ENCODE results near the gene C1QTNF6.
A peak's percentile ranks its signal among the peaks of the same experiment; 100 is the strongest.

The C1QTNF6 gene

DNA sequence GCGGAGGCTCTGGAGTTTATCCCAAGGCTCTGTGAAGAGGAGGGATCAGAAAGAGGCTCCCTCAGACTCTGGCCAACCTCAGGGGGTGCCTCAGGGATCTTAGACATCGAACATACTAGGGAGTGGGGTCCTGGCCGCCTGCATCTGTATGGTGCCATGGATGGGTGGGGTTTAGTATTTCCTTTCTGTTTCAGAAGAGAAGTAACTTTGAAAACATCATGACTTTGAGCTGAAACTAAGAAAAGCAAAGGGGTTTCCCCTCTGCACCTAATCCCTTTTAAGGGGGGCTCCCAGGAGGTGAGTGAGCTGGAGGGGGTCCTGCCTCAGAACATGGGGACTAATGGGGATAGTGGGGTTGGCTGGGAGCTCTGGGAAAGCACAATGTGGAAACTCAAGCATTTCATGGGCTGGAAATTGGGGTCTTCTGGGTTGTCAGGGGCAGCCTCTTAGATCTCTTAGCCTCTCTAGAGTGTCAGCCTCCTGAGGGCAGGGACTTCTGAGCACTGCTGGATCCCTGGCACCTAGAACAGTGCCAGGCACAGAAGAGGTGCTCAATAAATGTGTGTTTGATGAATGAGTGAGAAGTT lies 36.0 kb upstream of the C1QTNF6 start:
- no peak for DNase-seq

DNA sequence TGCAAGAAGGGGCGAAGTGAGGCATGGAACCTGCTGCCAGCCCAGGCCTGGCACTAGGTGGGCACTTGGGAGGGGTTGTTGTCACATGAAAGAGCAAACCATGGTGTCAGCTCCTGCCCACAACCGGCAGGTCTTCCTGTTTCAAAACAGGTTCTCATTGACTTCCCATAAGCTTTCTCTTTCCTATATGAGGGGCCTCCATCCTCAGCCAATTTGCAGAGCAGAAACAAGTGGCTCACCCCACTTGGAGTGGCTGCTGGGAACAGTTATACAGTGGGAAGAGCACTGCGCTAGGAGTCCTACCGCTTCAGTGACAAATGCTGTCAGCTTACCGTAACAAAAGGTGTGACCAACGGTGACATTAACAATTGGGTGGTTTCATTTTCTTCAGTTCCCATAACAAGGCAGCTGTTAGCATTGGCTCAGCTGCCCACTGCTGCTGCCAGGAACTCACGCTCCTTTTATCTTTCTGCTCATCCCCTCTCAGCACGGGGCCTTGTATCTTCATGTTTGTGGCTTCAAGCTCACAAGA lies 34.5 kb upstream of the C1QTNF6 start:
- DNase-seq = peak; percentile 32

DNA sequence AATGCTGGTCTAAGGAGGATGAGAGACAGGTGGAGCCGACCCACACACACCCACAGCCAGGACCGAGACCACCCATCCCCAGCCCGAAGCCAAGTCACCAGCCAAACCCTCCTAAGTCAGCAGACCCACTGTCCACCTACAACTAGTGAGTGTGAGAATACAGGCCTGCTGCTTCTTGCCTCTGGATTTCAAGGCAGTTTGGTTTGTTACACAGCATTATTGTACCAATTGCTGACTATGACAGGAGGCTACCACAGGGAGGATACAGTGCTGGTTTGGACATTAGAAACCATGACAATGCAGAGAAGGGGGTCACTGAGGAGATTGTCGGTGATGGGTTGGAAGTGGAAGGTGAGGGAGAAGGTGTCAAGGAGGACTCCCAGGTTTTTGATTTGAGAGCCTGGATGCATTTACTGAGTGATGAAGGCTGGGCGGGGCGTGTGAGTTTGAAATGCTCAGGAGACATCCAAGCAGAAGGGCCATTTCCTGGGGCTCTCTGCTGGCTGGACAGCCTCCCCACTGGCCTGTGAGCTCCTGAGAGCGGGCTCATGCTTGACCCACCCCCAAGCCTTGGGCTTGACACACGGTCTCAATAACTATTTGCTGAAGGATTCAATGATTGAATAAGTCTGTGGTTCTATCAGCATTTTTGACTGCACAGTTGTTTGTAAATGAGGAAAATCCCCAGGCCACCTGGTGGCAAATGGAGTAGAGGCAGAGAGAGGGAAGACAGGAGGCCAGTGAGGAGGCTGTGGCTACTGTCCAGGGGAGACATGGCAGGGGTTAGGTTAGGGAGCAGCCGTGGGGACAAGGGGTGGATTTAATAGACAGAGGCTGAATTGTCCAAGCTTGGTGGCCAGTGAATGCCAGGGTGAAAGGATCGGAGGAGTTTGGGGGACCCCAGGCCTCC lies 33.6 kb upstream of the C1QTNF6 start:
- no peak for DNase-seq

DNA sequence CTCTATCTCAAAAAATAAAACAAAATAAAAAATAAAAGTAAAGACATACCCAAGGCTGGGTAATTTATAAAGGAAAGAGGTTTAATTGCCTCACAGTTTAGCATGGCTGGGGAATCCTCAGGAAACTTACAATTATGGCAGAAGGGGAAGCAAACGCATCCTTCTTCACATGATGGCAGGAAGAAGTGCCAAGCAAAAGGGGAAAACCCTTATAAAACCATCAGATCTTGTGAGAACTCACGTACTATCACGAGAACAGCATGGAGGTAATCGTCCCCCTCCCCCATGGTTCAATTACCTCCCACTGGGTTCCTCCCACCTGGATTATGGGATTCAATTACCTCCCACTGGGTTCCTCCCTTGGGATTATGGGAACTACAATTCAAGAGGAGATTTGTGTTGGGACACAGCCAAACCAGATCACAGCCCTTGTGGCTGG lies 32.5 kb upstream of the C1QTNF6 start:
- no peak for DNase-seq

DNA sequence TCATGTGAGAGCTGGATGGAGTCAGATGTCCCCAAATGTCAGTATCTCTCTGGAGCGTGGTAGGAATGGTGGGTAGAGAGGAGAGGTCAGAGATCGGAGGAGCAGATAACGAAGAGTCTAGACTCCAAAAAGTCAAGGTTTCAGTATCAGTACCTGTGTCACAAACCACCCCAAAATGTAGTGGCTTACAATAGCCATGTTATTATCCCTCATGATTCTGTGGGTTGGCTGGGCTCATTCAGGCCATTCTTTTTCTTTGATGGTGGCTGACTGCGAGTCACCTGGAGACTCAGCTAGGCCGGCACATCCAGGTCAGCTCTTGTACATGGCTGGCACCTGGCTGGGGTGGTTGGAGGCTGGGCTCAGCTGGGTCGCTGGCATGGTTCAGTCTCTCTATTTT lies 31.5 kb upstream of the C1QTNF6 start:
- no peak for DNase-seq

DNA sequence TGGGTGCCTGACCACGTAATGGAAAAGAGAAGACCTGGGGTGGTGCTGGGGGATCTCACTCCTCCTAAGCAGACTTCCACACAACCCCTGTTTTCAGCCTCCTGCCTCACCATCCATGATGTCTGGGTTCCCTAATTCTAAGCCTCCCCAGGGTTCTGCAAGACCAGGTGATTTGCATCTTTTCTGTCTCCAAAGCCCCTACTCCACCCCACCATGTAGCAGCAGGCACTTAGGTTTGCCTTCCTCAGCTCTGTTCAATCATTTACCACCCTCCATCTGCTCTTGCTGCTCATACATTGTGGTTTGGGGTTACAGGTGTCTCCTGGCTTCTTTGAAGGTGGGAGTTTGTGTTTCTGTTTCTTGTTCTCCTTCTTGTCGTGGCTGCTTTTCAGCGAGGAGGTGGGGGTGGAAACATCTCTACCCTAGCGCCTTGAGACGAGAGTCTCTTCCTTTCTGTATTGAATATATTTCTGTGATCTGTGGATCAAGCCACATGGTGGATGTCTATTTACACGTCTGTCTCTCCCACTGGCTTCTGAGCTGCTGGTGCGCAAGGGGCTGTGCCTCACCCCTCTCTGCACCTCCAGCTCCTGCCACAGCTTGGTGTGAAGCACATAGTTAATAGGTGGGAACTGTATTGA lies 30.8 kb upstream of the C1QTNF6 start:
- peak; percentile 76 for DNase-seq

DNA sequence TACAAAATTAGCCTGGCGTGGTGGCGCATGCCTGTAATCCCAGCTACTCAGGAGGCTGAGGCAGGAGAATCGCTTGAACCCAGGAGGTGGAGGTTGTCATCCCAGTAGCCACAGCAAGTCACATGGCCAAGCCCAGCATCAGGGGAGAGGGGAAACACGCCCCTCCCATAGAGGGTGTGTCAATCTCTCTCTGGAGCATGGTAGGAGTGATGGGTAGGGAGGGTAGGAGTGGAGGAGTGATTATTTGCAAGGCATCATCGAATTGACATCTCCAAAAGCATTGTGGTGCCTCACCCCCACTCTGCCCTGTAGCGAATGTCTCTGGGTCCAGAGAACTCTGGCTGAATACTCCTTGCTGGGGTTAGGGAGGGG lies 30.3 kb upstream of the C1QTNF6 start:
- DNase-seq = no peak

DNA sequence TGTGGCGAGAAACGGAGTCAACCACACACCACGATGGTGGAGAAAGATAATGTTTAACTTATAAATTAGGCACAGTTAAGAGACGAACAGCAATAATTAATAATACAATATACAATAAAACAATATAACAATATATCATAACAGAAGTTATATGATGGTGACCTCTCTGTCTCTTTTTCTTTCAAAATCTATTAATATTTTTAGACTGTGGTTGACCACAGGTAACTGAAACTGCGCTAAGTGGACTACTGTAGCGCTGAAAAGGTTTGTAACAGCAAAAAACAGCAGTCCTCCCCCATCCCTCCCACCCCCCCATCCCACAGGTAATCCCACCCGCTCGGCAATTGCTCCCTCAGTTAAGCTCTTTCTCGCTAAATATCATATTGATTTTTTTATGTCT lies 27.8 kb upstream of the C1QTNF6 start:
- no peak for DNase-seq

DNA sequence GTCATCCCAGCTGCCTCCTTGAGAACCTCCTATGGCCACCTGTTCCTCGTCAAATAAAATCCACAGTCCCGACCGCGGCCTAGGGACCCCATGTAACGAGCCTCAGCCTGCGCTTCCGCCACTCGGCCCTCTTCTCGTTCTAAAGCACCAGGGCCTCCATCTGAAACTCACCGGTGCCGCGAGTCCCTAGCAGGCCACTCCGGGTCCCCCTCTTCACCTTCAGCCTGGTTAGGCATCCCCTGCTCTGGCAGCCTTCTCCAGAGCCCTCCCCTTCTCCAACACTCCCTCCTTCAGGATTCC lies 26.6 kb upstream of the C1QTNF6 start:
- no peak for DNase-seq

DNA sequence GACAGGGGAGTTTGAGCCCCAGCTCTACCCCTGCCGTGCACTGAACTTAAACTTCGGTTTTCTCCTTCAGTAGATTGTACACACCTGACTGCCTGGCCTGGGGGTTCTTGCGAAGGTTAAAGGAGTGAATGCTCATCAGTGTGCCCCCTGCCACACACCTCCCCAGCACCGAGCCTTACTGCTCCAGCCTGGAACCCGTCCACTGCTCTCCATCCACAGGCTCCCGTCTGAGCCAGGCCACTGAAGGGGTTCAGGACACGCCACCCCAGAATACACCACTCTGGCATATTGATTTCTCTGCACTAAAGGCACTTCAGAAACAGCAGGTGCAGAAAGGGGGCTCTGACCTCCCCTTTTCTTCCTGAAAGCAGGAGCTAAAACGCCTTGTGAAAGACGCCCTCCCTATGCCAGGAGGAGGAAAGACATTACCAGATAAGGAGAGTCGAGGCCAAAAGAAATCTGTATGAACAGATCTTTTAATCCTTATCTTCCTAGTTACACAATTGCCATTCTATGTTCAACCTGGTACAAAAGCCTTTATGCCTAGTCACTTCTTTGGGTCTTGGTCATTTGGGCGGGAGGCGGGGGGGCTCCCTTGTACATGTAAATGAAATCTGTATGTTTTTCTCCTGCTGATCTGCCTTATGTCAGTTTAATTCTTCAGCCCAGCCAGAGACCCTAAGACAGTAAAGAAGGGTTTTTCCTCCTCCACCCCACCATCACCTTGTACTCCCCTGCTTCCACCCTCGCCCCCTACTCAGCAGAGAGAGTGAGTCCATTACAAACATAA lies 26.1 kb upstream of the C1QTNF6 start:
- no peak for DNase-seq

DNA sequence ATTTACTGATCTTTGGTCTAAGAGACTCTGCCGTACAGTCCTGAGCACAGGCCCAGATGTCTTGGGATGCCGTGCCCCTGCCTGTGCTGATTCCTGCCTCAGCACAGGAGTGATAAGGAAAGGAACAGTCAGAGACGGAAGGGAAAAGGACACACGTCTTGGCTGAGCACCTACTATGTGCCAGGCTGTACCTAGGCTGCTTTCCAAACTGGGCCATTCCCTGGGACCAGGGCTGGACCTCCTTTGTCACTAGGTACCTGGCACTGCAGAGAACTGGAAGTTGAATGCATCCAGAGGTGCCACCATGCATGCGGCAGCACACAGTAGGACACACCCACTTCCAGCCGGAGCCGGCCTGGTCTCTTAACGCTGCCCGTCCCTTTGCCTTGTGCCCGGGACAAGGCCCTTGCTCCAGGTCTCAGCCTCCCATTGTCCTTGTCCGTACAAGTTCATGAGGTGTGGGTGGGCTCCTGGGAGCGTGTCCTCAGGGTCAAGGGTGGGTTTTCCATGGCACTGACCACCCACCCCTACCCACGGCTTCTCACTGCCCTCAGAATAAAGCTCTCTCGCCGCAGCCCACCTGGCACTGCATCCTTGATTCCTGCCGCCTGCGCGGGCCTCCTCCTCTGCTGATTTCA lies 25.3 kb upstream of the C1QTNF6 start:
- no peak for DNase-seq

DNA sequence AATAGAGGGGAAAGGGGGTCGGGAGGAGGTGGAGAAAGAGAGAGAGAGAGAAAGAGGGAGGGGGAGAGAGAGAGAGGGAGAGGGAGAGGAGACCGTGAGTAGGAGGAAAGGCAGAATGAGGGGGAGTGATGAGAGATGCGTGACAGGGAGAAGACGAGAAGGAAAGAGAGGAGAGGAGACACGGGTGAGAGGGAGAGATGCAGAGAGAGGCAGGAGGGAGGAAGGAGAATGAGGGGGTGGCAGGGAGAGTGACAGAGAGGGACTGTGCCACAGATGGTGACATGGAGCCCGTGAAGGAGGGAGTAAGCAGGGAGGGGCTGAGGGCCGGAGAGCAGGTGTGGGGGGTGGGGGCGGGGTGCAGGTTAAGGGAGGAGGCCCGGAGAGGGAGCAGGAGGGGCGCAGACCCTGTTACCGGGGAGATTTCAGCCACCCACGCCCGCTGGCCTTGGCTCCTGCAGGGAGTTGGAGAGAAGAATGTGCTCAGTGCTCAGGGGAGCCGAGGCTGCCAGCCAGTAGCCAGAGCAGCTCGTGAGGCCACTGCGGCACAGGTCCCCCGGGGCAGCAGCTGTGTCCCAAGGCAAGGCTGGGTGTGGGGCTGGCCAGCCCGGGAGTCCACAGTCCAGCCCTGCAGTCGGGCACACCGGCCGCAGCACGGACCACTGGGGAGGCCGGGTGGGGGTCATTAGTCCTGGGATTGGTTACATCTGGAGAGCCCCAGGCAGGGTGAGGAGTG lies 24.3 kb upstream of the C1QTNF6 start, which contains the start of gene SSTR3:
SSTR3 (minus strand) TSS at position 304 of the 733 bp plus-strand sequence. CDS start 4,674 bp downstream, outside the sequence.
- no peak for DNase-seq

DNA sequence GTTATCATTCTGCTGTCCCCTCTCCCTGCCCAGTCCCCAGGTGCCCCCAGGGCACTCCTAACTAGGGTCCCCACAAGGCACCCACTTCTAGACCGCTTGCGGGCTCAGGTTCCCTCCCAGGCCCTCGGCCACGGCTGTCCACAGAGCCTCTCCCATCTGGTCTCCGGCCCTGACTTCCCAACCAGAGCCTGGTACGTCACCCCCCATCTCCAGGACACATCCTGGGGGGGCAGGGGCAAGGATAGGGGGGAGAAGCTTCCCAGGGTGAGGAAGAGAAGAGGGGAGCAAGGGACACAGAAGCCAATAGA lies 23.8 kb upstream of the C1QTNF6 start:
- DNase-seq = no peak

DNA sequence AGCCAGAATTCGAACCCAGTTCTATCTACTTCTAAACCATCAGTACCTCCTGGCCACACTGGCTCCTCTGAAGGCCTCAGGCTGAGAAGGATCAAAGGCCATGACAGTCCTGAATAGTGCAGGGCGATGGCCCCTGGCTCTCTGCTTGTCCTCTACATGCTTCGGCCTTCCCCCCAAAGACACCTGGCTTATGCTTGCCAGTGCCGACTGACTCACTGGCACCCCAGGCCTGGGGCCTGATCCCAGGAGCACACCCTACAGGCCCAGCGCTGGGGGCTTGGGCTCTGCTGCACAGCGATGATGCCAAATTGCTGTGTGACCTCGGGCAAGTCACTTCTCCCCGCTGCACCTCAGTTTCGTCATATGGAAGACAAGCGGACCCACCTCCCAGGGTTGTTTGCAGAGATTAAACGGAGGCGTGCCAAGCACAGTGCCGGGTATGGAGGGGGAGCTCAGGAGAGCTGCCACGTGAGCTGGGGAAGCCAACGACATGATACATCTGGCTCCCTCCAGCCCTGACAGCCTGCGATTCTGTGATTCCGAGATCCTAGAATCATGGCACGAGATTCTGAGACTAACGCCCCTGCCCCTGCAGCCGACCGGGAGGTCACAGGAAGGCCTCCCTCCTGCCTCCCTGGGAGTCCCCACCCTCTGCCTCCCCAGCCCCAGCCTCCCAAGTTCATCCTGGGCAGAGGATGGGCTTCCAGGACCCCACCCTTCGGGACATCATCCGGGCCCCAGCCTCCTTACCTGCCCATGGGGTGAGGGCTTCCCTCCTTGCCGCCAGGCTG lies 23.2 kb upstream of the C1QTNF6 start:
- no peak for DNase-seq

DNA sequence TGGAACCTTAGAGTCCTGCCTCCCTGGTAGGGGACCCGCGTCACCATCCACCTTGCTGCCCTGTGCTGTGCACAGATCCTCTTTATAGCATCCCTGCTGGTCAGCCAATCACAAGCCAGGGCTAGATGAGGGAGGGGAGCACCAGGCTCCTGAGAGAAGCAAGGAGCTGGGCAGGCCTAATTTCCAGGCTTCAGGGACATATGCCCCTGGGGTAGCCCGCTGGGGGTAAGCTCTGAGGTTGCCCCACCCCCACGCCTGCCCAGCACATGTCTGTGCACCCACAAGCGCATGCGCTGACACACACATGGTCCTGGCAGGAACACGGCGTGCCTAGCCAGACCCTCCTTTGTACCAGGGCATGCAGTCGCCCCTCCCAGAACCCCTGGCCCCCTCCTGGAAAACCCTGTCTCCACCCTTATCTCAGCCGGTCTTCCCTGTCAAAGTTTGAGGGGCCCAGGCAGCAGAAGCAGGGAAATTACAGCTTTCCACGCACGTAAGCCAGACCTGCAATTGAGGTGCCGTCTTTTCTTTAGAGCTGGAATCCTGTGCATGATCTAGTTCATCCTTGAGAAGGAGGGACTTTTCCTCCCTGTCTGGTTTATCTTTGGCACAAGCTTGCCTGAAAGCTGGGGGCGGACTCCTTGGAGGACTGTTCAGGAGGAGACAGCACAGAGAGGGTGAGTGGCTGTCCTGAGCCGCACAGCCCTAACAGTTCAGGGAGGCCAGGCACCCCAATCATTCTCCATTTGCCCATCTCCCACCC lies 22.2 kb upstream of the C1QTNF6 start:
- DNase-seq = no peak

DNA sequence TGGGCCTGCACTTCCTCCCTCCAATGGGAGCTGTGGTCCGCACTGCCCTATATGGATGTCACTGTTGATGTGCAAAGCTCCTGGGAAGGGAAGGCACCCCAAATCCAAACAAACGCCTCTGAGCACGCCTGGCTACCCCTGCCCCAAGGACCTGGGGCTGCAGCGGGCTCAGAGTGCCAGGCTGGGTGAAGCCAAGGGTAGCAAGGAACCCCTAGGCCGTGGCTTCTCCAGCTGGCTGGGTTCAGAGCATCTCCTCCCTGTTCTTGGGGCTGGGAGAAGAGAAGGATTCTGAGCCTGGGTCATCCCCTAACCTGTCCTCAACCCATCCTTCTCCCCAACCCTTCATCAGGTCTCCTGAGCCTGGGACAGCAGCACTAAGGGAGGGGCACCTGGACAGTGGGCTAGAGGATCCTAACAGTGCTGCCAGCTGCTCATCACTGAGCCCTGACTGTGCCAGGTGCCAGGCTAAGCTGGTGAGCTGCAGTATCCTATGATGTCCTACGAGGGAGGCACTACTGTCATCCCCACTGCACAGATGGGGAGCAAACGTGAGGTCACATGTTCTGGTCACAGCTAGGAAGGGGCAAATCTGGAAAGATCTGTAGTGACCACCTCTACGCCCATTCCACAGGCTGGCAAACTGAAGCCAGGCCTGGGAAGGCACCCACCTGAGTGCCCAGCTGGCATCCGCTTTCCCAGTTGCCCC lies 21.2 kb upstream of the C1QTNF6 start:
- DNase-seq = no peak

DNA sequence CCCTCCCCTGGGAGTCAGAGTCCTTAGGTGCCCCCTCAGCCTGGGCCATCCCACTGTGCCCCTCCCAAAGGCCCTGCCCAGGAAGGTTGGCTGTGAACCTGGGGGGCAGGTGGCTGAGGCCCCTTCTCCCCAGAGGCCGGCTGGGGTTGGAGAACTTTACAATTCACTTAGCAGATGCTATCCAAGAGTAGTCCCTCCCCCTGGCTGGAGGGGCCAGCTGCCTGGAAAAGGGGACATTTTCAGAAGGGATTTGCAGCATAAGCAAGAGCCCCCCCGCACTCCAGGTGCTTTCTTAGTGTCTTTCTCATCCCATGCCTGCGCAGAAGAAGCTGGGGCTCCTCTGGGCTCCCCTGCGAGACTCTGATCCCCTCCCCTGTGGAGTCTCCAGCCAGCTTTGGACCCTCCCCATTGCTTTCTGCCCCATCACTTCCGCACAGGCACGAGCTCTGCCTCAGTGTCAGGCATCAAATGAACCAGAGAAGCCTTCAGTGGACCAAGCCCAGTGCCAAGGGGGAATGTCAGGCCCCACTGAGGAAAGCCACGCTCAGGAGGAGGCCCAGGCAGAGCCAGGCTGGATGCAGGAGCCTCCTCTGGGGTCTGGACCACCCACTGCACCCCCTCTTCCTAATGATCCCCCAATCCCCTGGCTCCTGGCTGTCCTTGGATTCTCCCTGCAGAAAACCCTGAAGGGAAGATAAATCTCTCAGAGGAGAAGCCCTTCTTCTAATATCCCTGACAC lies 20.5 kb upstream of the C1QTNF6 start:
- DNase-seq = no peak

DNA sequence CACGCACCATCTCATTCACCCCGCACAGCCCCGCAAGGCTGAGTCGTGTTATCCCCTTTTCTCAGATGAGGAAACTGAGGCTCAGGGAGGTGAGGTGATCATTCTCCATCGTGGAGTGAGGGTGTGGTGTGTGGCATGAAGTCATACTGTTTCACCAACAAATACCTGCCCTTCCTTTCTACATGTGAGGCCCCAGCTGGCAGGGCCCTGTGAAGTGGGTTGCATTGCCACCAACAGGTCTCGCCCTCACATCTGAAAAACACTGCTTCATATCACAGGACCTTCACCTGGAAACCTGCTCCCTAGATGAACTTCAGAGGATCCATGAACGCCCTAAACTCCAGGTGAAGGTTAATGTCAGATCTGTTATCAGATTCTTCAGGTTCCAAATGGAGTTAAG lies 19.9 kb upstream of the C1QTNF6 start:
- peak; percentile 42 for DNase-seq
